DMS53 treated with DMSO at 0.1 percent for 48 hours (cell line): ENCODE measurements around the gene FAM53C.
A peak's percentile ranks its signal among the peaks of the same experiment; 100 is the strongest.

ENCODE experiments used
- DNase-seq: peaks from one replicate; lab custom pipeline; 2025; ENCODE audit not compliant: unreplicated experiment; lab: John Stamatoyannopoulos, UW

Gene FAM53C

DNA sequence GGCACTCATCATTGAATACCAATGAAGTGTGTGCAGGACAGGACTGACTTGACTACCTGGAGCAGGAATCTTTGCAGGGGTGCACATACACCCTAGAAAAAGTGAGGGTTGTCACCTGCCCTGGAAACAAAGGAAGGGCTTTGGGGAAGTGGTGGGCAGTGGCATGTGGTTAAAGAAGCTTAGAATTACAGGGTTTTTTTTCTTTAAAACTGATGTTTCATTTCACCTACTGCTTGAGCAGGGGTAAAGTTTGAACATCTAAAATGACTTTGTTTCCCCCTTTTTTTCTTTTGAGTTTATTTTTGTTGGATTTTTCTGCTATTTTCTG lies 12.5 kb downstream of the FAM53C start:
- no peak for DNase-seq

DNA sequence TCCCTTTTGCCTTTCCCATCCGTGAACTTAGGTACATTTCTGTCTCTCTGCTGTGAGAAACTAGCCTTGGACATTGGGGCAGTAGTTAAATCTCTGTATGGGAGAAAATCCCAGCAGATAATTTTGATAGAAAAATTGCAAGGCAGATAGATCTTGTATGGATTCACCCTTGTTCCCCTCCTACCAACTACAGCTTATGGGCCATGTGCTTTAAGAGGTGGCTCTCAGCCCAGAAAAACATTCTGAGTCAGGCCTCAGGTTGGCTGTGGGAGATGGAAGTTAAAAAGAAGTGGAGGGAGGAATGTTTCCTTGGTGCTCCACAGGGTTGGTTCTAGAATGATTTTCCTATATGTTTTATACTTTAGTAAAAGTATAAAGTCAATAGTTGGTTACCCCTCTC lies 13.0 kb downstream of the FAM53C start:
- DNase-seq, result no peak

DNA sequence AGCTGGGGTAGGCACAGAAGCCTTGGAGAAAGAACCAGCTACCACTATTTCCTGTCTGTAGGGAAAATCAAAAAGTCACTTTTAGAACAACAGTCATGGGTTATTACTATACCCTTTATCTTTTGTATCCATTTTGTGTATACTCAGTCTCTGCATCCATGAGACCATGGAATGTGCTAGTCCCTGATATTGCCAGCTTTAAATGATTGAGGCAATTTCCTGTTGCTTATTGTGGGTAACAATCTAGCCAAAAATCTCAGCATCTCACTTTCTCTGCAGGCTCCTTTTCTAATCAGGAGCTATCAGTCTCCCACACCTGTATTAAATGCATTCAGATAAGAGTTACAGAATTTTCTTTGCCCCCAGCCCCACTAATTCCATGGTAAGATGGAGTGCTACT lies 13.5 kb downstream of the FAM53C start:
- no peak for DNase-seq

DNA sequence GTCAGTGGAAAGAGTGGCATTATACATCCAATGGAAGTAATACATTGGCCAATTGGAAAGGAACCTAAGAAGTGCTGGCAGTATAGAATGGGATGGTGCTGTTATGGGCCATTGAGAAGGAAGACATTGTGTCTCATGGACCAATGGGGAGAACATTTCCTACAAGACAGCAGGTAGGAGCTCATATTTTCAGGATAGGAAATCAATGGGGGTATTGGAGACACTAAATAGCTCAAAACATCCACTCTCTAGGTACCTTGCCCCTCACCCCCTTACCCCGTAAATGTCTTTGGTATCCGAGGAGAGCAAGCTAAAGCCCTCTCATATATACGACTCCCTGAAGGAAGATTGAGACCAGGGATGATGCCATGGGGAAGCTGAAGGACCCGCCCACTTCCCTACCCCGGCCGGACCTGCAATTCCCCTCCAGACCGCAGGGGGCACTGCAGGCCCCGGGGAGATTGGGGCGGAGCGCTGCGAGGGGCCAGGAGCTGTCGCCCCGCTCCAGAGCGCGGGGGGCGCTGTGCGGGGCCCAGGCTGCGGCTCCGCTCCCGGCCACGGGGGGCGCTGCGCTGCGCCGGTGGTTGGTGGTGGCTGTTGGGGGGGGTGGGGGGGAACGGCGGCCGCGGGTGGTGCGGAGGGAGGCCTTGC lies 14.1 kb downstream of the FAM53C start, which contains the start of gene KDM3B:
Gene KDM3B (plus strand): TSS at position 615 of the 651 bp plus-strand sequence. CDS start 111 bp downstream, outside the sequence.
- peak; percentile 82 for DNase-seq

DNA sequence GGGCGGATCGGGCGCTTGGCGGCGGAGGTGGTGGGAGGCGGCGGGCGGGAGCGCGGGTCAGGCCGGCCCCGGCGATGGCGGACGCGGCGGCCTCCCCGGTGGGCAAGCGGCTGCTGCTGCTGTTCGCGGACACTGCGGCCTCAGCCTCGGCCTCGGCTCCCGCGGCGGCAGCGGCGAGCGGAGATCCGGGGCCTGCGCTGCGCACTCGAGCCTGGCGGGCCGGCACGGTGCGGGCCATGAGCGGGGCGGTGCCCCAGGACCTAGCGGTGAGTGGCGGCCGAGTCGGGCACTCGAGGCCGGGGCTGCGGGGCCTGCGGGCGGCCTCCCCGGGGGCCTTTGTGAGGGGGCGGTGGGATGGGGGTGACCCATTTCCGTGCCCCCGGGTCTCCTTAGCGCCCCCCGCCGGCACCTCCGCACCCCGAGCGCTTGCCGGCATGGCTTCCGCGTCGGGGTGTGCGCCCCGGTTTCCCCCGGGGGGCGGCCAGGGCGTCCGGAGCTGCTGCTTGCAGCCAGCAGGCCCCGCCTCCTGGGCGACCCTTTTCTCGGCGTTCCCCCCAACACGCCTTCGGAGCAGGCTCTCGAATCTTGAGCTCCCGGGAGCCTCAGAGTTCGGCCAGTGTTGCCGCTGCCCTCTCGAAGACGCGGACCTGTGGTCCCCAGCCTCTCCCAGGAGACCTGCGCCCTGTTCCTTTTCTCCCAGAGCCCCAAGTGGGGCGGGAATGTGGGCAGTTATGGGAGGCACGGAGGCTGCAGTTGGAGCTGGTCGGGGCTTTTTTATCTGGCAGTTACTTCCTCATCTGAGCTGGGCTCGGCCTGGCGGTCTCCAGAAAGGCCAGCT lies 14.9 kb downstream of the FAM53C start:
- peak; percentile 25 for DNase-seq

DNA sequence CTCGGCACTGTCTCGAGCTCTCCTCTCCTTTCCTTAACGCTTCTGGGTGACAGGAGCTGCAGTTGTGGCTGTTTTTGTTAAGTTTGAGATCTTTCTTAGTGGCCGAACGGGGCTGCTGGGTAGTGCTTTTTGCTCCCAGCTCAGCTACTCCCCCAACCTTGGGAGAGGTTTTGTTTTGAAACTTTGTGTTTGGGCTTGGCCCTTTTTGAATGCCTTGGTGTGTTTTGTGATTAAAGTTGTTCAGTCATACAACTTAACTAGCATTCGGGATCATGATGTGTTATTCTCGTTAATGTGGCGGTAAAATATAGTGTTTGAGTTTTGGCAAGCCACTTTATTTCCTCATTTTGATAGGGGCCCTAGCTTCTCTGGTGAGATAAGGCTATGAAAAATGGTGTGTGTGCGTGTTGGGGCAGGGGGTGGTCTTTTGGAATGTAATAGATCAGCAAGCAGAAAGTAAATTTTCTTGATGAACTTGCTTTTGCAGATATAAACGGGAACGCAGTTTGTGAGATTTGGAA lies 15.6 kb downstream of the FAM53C start:
- no peak for DNase-seq

DNA sequence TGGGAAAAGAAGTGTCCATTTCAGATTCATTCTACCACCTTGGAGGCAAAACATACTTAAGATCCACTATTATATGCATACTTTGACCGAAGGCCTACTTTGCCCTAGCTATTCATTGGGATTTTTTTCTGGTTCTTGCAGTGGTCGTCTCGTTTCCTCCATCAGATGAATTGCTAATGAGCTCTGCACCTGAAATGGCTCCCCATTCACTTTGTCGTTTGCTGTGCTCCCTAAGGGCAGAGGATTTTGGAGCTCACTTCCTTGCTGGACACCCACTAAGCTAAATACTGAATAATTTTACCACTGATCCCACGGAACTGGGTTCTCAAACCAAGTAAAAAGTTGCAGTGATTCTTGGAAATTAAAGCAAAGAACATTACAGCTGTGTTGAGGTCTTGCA lies 16.3 kb downstream of the FAM53C start:
- DNase-seq, result no peak

DNA sequence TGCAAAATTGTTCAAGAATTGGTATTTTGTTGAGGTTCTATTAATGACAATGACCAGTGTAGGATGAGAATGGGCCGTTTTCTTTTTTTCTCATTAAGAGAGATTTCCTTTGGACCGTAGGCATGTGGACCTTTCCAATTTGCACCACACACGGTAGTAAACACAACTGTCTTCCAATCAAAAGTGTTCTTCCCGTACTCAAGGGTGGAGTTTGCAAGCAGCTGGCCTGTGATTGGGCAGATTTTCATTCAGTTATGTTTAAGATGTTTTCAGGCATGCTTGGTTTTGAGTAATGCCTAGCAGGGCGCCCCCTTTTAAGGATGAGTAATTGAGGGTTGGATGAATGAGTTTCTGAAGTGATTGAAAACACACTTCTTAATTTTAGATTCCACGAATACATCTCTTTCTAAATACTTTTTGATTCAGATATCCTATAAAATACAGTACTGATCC lies 16.9 kb downstream of the FAM53C start:
- DNase-seq, result no peak

DNA sequence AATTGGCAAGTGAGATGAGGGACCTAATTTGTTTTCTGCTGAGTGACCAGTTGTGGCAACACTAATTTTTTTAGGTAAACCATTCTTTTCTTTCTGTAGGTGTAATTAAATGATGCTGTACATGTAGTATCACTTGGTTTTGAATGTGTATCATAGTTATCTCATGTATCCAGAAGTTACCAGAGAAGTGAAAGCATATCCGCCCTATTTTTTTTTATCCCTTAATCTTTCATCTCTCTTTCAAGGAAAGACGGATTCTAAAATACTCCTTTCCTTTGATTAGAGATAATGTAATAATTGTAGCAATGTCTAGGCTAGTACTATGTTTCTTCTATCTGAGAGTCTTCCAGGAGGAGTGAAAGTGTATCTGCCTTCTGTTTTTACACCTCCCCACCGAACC lies 21.6 kb downstream of the FAM53C start:
- DNase-seq, result no peak

DNA sequence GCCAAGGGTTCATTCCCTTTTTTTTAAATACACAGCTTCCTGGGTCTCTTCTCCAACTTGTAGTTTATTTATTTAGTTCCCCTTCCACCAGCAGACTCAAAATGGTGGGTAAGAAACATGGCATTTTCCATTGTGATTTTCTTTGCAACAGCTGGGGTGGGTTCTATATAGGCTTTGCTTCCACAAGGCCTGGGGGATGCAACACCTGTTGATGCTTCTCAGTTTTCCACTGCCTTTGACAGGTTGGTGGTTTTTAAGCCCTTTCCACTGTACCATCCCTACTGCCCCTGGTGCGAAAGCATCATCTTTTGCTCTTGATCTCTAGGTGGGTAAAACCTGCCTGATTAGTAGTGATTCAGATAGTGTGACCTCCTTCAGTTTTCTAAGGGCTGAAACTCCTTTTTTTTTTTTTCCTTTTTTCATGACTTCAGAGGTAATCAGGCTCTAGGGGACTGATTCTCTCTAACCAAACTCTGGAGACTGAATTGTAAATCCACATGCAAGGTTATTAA lies 22.9 kb downstream of the FAM53C start:
- DNase-seq, result no peak

DNA sequence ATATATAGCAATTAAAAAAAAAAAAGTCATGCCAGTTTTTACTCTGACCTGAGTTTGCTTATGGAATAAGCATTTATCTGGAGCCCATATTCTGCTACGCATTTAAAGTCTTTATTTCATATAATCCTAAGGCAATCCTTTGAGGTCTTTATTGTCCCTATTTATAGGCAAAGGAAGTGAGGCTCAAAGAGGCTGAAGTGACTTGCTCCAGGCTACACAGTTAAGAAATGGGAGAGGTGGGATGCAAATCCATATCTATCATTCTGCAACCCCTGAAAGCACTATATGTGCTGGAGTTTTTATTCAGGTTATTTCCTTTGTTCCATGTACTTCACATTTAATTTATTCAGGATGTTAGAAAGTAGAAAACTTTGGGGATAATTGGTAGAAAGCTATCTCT lies 26.5 kb downstream of the FAM53C start:
- no peak for DNase-seq

DNA sequence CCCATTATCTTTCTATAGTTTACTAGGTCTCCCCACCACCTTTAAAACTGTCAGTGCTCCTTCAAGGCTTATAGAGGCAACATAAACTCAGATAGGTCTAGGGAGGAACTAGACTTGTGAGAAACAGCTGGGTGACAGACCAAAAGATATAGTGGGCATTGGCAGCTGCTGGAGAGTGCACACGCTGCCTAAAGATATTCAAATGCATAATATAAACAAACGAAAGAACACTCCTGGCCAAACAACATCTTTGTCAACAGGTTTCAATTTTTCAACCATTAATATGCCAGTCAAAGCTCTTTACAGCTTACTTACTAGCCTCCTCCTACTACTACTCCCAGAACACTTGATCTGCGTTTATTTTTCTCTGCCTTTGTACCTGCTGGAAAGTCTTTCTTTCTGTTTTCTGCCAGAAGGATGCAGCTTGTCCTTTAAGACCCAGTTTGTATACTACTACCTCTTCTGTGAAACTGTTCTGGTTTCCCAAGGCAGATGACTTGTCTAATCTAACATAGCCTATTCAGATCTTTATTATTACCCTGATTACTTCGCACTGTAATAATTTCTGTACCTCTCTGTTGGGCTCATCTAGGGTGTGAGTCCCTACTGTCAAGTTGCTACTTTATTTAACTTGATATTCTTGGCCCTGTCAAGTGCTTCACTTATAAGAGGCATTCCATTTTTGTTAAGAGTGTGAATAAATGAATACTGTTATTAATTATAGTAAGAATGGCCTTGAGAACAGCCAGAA lies 28.7 kb downstream of the FAM53C start:
- no peak for DNase-seq

DNA sequence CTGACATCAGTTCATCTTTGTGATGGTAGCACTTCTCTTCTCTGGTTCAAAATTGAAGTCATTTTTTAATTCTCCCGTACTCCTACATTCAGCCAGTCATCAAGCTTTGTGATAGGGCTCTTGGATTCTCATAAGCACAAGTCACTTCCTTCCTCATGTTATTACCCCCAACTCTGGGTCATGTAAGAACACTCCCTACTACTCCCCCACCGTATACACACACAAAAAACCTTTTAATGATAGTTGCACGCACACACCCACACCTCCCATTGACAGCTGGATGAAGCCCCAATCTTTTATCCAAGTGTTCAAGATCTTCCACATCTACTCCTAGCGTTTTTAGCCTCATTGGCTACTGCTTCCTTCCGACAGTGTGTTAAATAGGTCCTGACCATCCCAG lies 31.2 kb downstream of the FAM53C start:
- DNase-seq, result no peak

DNA sequence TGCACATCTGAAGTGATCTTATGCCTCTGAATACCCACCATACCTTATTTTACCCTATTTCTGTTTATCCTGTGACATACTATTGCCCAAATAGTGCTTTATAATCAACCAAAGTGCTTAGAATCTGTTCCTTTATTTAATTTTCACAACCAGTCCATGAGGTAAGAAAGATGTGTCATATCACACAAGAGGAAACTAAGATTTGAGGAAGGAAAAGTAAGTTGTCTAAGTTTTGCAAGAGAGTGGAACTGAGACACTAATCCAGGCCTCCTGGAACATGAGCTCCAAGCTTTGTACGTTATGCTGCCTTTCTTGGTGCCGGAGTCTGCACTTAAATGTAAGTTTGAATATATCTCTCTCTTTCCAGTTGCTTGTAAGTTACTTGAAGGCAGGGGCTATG lies 31.6 kb downstream of the FAM53C start:
- no peak for DNase-seq

DNA sequence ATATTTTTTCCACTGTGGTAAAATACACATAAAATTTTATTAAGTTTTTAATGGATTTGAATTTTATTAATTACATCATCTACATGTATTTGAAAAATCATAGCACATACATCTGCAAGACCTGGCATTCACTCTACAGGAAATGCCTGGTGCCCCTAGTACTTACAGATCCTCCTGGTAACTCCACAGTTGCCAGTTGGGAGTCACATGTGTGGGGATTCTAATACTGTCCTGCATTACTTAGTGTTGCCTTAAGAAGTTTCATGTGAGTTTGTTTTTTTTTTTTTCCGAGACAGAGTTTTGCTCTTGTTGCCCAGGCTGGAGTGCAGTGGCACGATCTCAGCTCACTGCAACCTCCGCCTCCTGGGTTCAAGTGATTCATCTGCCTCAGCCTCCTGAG lies 32.5 kb downstream of the FAM53C start:
- no peak for DNase-seq

DNA sequence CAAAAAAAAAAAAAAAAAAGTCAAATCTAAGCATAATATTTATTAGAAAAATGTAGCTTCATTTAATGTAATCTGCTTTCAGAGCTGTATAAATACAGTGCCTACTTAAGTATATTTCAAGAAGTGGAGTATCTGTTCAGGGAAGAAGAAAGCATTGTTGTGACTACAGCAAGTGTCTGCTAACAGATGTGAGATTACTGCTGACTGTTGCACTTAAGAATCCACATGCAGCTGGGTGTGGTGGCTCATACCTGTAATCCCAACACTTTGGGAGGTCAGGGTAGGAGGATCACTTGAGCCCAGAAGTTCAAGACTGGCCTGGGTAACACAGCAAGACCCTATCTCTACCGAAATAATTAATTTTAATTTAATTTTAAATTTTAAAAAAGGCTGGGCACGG lies 33.4 kb downstream of the FAM53C start:
- no peak for DNase-seq

DNA sequence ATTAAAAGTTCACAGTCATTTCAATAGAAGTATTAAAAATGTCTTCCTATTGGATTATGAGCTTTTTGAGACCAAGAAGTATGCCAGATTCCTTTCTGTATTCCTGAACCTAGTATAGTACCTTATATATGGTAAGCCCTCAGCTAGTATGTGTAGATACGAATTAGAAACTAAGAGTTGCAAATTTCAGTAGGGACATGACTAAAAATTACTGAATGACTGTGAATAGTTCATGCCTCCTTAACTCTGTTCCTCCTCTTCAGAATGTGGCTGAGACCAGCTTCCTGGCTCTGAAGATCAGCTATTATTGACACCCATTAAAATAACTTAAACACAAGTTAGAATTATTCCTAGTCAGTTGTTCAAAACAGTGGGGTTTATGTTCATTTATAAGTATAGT lies 34.2 kb downstream of the FAM53C start:
- no peak for DNase-seq

DNA sequence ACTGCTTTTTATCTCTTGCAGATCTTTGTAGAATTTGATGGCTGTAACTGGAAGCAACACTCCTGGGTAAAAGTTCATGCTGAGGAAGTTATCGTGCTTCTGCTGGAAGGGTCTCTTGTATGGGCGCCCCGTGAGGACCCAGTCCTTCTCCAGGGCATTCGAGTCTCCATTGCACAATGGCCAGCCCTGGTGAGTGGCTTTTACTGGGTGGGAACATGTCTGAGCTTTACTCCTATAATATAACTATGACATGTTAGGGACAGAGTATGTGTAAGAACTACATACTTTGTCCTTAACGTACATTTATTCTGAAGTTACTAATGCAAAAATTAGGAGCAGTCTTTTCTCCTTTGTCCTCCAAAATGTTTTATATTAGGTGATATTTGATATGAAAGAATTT lies 34.6 kb downstream of the FAM53C start:
- no peak for DNase-seq

DNA sequence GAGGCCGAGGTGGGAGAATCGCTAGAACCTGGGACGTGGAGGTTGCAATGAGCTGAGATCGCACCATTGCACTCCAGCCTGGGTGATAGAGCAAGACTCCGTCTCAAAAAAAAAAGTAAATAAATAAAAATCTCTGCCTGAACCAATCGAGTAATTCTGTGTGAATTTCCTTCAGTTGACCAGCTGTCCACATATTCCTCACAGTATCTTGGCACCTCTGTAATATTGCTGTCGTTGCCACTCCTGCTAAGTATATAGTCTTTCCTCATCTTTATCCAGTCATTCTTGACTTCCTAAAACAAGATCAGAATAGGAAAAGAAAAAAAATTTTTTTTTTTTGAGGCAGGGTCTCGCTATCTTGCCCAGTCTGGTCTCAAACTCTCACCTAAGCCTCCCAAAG lies 44.3 kb downstream of the FAM53C start:
- DNase-seq, result no peak

DNA sequence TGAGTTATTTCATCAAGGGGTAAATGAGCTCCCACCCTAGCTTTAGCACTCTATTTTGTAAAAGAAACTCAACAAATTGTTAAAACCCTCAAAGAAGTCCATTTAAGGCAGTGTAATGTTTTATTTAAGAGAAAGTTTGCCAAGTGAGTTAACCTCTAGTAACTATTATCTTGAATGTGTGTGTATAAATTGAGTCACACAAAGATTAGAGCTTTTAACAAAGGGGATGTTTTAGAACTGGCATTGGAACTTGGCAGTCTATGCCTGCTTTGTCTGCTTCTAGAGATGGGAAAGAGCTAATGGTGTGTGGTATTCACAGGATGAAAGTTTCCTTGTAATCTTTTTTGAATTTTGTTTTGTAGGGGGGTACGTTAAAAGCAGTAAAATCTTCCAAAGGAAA lies 47.6 kb downstream of the FAM53C start:
- DNase-seq, result no peak

DNA sequence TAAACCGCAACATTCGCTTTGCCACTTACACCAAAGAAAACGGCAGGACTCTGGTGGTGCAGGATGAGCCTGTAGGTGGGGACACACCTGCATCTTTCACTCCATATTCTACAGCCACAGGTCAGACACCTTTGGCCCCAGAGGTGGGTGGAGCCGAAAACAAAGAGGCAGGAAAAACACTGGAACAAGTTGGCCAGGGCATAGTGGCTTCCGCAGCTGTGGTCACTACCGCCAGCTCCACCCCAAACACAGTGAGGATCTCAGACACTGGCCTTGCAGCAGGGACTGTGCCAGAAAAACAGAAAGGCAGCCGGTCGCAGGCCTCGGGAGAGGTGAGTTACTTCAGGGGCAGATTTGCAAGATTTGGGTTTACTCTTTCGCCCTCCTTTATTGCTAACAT lies 48.2 kb downstream of the FAM53C start:
- no peak for DNase-seq

DNA sequence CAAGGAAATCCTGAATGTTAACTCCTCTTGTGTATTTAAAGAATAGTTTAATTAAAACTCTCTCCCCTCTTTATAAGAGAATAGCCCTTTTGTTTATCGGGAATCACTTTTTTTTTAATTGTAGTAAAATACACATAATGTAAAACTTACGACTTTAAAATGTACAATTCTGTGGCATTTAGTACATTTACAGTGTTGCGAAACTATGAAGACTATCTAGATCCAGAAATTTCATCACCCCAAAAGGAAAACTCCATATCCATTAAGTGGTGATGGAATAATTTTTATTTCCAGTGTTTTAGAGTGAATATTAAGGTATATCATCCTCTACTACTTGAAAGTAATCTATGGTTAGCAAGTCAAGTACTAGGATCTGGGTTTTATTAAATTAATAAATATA lies 51.3 kb downstream of the FAM53C start:
- DNase-seq, result no peak
